PC-3 (cell line): Measurements from ENCODE around the gene SPATS2. TPM values are rescaled to one million over a fixed set of nuclear protein-coding genes. Genes with fewer than 3 reads are reported as not detected.
A peak's percentile ranks its signal among the peaks of the same experiment; 100 is the strongest.
"Not testable (repeated sequence)": the region's sequence is repeated elsewhere in the genome, so short reads cannot be mapped to it uniquely, and the experiment has no call there.

Experiments used
- ATAC-seq: fragments of 200-7000 bp; cut with Tn5 transposase; 2 replicates; pipeline ENCODE4 v1.9.1; 2020; ENCODE audit warnings: mild to moderate bottlenecking, moderate library complexity
- BruUV-seq: library from RNA; stranded (reverse); fragments of 400-500 nt; replicated peaks from 2 replicates; lab custom pipeline; 2021; lab: Mats Ljungman, UMichigan
- CTCF ChIA-PET: fragments of 300-600 bp; sonication (Branson Sonifier 250); formaldehyde crosslinking; loops from one replicate; lab custom pipeline; 2022; ENCODE audit warnings: antibody characterized with exemption; lab: Charles Lee
- POLR2A ChIA-PET: fragments of 300-600 bp; sonication (Branson Sonifier 250); formaldehyde crosslinking; loops from one replicate; lab custom pipeline; 2022; ENCODE audit warnings: antibody characterized with exemption; ENCODE audit not compliant: unreplicated experiment; lab: Charles Lee
- DNase-seq: peaks from one replicate; pipeline ENCODE4 v3.0.0-alpha.2; 2015
- H2AFZ ChIP-seq: fragments of 300-600 bp; sonication (generic); 2 replicates; pipeline ENCODE4 v1.6.0; 2016; ENCODE audit warnings: antibody characterized with exemption, low read length
- H3F3A ChIP-seq: fragments of 300-600 bp; sonication (generic); one replicate; pipeline ENCODE4 v1.6.0; 2017; ENCODE audit warnings: antibody characterized with exemption, low read length, control low read depth, mild to moderate bottlenecking; ENCODE audit not compliant: unreplicated experiment
- H3K27ac ChIP-seq: fragments of 300-600 bp; sonication (generic); 2 replicates; pipeline ENCODE4 v1.5.1; 2016; ENCODE audit warnings: mild to moderate bottlenecking, low read length
- H3K27me3 ChIP-seq: fragments of 300-600 bp; sonication (generic); 2 replicates; pipeline ENCODE4 v1.6.1; 2016; ENCODE audit warnings: low read length, mixed read lengths
- H3K36me3 ChIP-seq: fragments of 300-600 bp; sonication (generic); 2 replicates; pipeline ENCODE4 v1.6.1; 2016; ENCODE audit warnings: low read depth, mixed run types, low read length, mixed read lengths
- H3K4me1 ChIP-seq: fragments of 300-600 bp; sonication (generic); 2 replicates; pipeline ENCODE4 v1.5.1; 2016; ENCODE audit warnings: low read length; ENCODE audit not compliant: insufficient read depth
- H3K4me2 ChIP-seq: fragments of 300-600 bp; sonication (generic); 2 replicates; pipeline ENCODE4 v1.6.0; 2016; ENCODE audit warnings: low read length
- H3K4me3 ChIP-seq: fragments of 300-600 bp; sonication (generic); 2 replicates; pipeline ENCODE4 v1.5.1; 2016; ENCODE audit warnings: mild to moderate bottlenecking, low read length, mixed read lengths
- H3K79me2 ChIP-seq: fragments of 300-600 bp; sonication (generic); 2 replicates; pipeline ENCODE4 v1.6.1; 2017; ENCODE audit warnings: low read length, mixed read lengths
- H3K9ac ChIP-seq: fragments of 300-600 bp; sonication (generic); 2 replicates; pipeline ENCODE4 v1.6.0; 2016; ENCODE audit warnings: mild to moderate bottlenecking, low read length
- H3K9me2 ChIP-seq: fragments of 300-600 bp; sonication (generic); replicated peaks from 2 replicates; pipeline ENCODE4 v1.6.1; 2016; ENCODE audit warnings: mixed run types, low read length, mixed read lengths
- H3K9me3 ChIP-seq: fragments of 300-600 bp; sonication (generic); 2 replicates; pipeline ENCODE4 v1.6.1; 2016; ENCODE audit warnings: low read length, mixed read lengths
- H4K20me1 ChIP-seq: fragments of 300-600 bp; sonication (generic); 2 replicates; pipeline ENCODE4 v1.6.1; 2016; ENCODE audit warnings: low read length, mixed read lengths
- CTCF ChIP-seq: fragments of 300-600 bp; sonication (generic); conservative IDR thresholded peaks from 2 replicates; pipeline ENCODE4 v1.5.1; 2017; ENCODE audit warnings: antibody characterized with exemption, low read depth, mild to moderate bottlenecking, low read length
- EZH2 ChIP-seq: fragments of 300-600 bp; sonication (generic); IDR thresholded peaks from one replicate; pipeline ENCODE4 v1.6.1; 2017; ENCODE audit warnings: antibody characterized with exemption, mild to moderate bottlenecking, low read length; ENCODE audit not compliant: unreplicated experiment
- EZH2phosphoT487 ChIP-seq: fragments of 300-600 bp; sonication (generic); IDR thresholded peaks from 2 replicates; pipeline ENCODE4 v1.6.1; 2018; ENCODE audit warnings: mild to moderate bottlenecking, antibody characterized with exemption, low read length, borderline replicate concordance
- intact Hi-C: fragments of 100-400 bp; cut with micrococcal nuclease; formaldehyde crosslinking; loops from 2 replicates; pipeline ENCODE4 v1.9.0; 2023
- total RNA-seq: library from RNA; depleted of rRNA; stranded (reverse); fragments of >200 nt; gene quantifications from 2 replicates; pipeline ENCODE4 v1.2.3, GENCODE V29; 2014

The SPATS2 gene
- total RNA-seq, 1 experiment from 2014 or later, result 27.0 TPM

DNA sequence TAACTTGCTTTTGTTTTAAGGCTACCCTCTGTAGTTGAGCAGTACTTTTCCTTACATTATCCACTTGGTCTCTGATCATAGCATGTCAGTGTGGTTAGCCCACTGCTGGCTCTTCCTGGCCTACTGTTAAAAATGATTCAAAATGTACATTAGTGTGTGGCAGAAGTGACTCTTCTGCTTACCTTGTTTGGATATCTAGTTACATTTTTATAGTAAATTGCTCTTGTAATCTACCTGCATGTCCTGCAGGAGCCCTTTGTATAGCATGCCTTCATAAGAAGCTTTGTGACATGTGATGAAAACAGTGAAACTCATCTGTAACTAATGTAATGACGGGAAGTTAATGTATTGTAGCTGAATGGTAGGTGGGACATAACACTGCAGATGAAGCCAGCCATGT is 8.1 kb downstream of the SPATS2 start:
- no peaks in the 10 kb centered on the region for H3K9me2 ChIP-seq
- ATAC-seq (peak; percentile 78), DNase-seq (peak; percentile 28)
- no peak overlapping the region for H3K4me3 ChIP-seq
- H4K20me1 ChIP-seq, result no peaks in the 10 kb centered on the region
- intact Hi-C loops, result no loop called here
- no peaks in the 10 kb centered on the region for H3K27me3 ChIP-seq
- no peak for TF ChIP-seq CTCF
- TF ChIP-seq EZH2, result no peak
- TF ChIP-seq EZH2phosphoT487, result no peak
- no peak overlapping the region for H3K27ac ChIP-seq
- no TSS peak for BruUV-seq
- peaks cover 5% of the 10 kb centered on the region; the same call in 1 of the 2 replicates for H3K36me3 ChIP-seq
- no peak overlapping the region for H2AFZ ChIP-seq
- ChIA-PET CTCF (interaction anchor here (0.5 to 0.6 kb wide), 2 partner anchors 9 to 44 kb away, joined by 3 to 5 read pairs; no protein-coding TSS in a partner anchor), POLR2A (interaction anchor here (0.5 kb wide), 1 partner anchor 16 kb away, joined by 6 read pairs; no protein-coding TSS in a partner anchor)
- H3K9ac ChIP-seq, result no peak overlapping the region
- no peaks in the 10 kb centered on the region for H3F3A ChIP-seq
- H3K79me2 ChIP-seq, result peaks cover 84% of the 10 kb centered on the region
- no peak overlapping the region for H3K4me2 ChIP-seq
- no peaks in the 10 kb centered on the region for H3K9me3 ChIP-seq
- H3K4me1 ChIP-seq, result no peaks in the 10 kb centered on the region

DNA sequence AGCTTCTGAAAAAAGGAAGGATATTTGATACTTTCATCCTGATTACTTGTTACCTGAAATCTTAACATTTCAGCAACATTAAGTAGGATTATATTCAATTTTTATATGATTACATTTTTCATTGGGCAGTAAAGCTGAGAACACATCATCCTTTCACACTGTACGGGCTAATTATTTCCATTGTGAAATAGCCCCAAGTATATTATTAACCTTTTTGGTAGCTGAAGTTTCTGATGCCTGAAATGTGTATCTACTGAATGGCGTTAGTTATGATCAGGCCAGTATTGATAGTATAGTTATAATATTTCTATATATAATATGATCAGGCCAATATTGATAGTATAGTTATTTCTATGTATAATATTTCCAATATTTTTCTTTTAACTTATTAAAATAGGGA is 10.1 kb downstream of the SPATS2 start:
- POLR2A ChIA-PET, result no interaction called here
- BruUV-seq, result no TSS peak
- H3K27me3 ChIP-seq, result no peaks in the 10 kb centered on the region
- ATAC-seq, result no peak
- no peak overlapping the region for H3K27ac ChIP-seq
- H3K79me2 ChIP-seq, result peaks cover 82% of the 10 kb centered on the region
- H2AFZ ChIP-seq, result no peak overlapping the region
- no peaks in the 10 kb centered on the region for H3K9me2 ChIP-seq
- no peak overlapping the region for H3K4me2 ChIP-seq
- H3K4me3 ChIP-seq, result no peak overlapping the region
- intact Hi-C loops, result no loop called here
- peaks cover 5% of the 10 kb centered on the region; the same call in 1 of the 2 replicates for H3K36me3 ChIP-seq
- H4K20me1 ChIP-seq, result peaks cover 12% of the 10 kb centered on the region; the same call in 1 of the 2 replicates
- H3K4me1 ChIP-seq, result no peaks in the 10 kb centered on the region
- no peaks in the 10 kb centered on the region for H3K9me3 ChIP-seq
- DNase-seq, result no peak
- TF ChIP-seq CTCF (no peak), EZH2phosphoT487 (no peak), EZH2 (no peak)
- CTCF ChIA-PET, result no interaction called here
- no peaks in the 10 kb centered on the region for H3F3A ChIP-seq
- no peak overlapping the region for H3K9ac ChIP-seq

GRCh38 chr12:49380184-49380583 is 12.9 kb downstream of the SPATS2 start:
- H3K9me3 ChIP-seq, H3K36me3 ChIP-seq, intact Hi-C loops, H3K4me1 ChIP-seq, H2AFZ ChIP-seq, CTCF ChIA-PET, H3K27ac ChIP-seq, BruUV-seq, H3F3A ChIP-seq, H3K27me3 ChIP-seq, H3K9ac ChIP-seq, H3K9me2 ChIP-seq, H3K4me2 ChIP-seq, POLR2A ChIA-PET, H3K4me3 ChIP-seq, ATAC-seq, DNase-seq: not testable (repeated sequence)
- H3K79me2 ChIP-seq, result peaks cover 79% of the 10 kb centered on the region
- peaks cover 20% of the 10 kb centered on the region; the same call in 1 of the 2 replicates for H4K20me1 ChIP-seq
